H1 (cell line): ENCODE results near the gene NAIF1. TPM values are rescaled to one million over a fixed set of nuclear protein-coding genes. Genes with fewer than 3 reads are reported as not detected.

Experiments
- CTCF ChIA-PET: fragments of 300-600 bp; sonication (Branson Sonifier 250); formaldehyde crosslinking; loops from one replicate; lab custom pipeline; 2021; ENCODE audit not compliant: partially characterized antibody; lab: Charles Lee
- POLR2A ChIA-PET: fragments of 300-600 bp; sonication (Branson Sonifier 250); formaldehyde crosslinking; loops from one replicate; lab custom pipeline; 2021; ENCODE audit warnings: inconsistent platforms; ENCODE audit not compliant: partially characterized antibody; lab: Charles Lee
- DNase-seq, 2 experiments: peaks; one replicate each; pipeline versions ENCODE4 v3.0.0 to v3.0.0-alpha.2; 2010 to 2022; ENCODE audit warnings: low spot score in 2 of 2, low read depth in 1 of 2, mixed read lengths in 1 of 2
- FAIRE-seq: peaks from 2 replicates; lab custom pipeline; 2011; peaks lifted over from hg19 to GRCh38; lab: Jason Lieb, UNC
- H2AFZ ChIP-seq: 2 replicates; pipeline ENCODE4 v1.8.1; 2012; ENCODE audit warnings: low read length, inconsistent platforms
- H2AK5ac ChIP-seq: 2 replicates; pipeline ENCODE4 v1.6.1; 2013; ENCODE audit warnings: low read depth, low read length
- H2BK120ac ChIP-seq: replicated peaks from 2 replicates; pipeline ENCODE3; 2013; ENCODE audit warnings: low read depth, low read length, inconsistent platforms
- H2BK12ac ChIP-seq: 2 replicates; pipeline ENCODE4 v1.6.1; 2013; ENCODE audit warnings: low read depth, low read length
- H2BK15ac ChIP-seq: 2 replicates; pipeline ENCODE4 v1.6.1; 2013; ENCODE audit warnings: low read length
- H2BK20ac ChIP-seq: 2 replicates; pipeline ENCODE4 v1.6.1; 2013; ENCODE audit warnings: low read length
- H2BK5ac ChIP-seq: 2 replicates; pipeline ENCODE4 v1.6.1; 2013; ENCODE audit warnings: low read depth, low read length
- H3K14ac ChIP-seq: 2 replicates; pipeline ENCODE4 v1.6.1; 2013; ENCODE audit warnings: inconsistent platforms; ENCODE audit not compliant: insufficient read length
- H3K18ac ChIP-seq: 2 replicates; pipeline ENCODE4 v1.6.1; 2013; ENCODE audit warnings: low read length; ENCODE audit errors: extremely low read depth
- H3K23ac ChIP-seq: 2 replicates; pipeline ENCODE4 v1.6.1; 2013; ENCODE audit warnings: inconsistent platforms; ENCODE audit not compliant: insufficient read length
- H3K23me2 ChIP-seq: 2 replicates; pipeline ENCODE4 v1.6.1; 2013; ENCODE audit warnings: low read depth, low read length
- H3K27ac ChIP-seq: 2 replicates; pipeline ENCODE4 v1.6.1; 2011; ENCODE audit warnings: low read depth, low read length, inconsistent platforms
- H3K27me3 ChIP-seq, 4 experiments: replicated peaks in 1 of 4; 1 replicate in 1 of 4; 2 replicates in 3 of 4; pipeline versions ENCODE4 v1.6.1 to v1.8.1; 2011 to 2013; ENCODE audit warnings: low read length in 3 of 4, mild to moderate bottlenecking in 3 of 4, inconsistent platforms in 2 of 4, mixed read lengths in 2 of 4, moderate library complexity in 1 of 4; ENCODE audit not compliant: control insufficient read depth in 3 of 4, insufficient read depth in 3 of 4; ENCODE audit errors: extremely low read depth in 1 of 4
- H3K36me3 ChIP-seq, 4 experiments: 2 replicates each; pipeline versions ENCODE4 v1.6.1 to v1.8.1; 2011 to 2013; ENCODE audit warnings: mild to moderate bottlenecking in 4 of 4, low read length in 3 of 4, moderate library complexity in 2 of 4, control low read depth in 1 of 4, inconsistent platforms in 1 of 4; ENCODE audit not compliant: insufficient read depth in 4 of 4, control insufficient read depth in 2 of 4
- H3K4ac ChIP-seq: replicated peaks from 2 replicates; pipeline ENCODE3; 2013; ENCODE audit warnings: low read length, low read depth, mixed read lengths, inconsistent platforms; ENCODE audit not compliant: insufficient read length
- H3K4me1 ChIP-seq, 4 experiments: replicated peaks in 1 of 4; 1 replicate in 1 of 4; 2 replicates in 3 of 4; pipeline versions ENCODE4 v1.6.1 to v1.8.1; 2011 to 2013; ENCODE audit warnings: low read length in 3 of 4, inconsistent platforms in 2 of 4, mixed read lengths in 1 of 4; ENCODE audit not compliant: insufficient read depth in 4 of 4, control insufficient read depth in 3 of 4
- H3K4me2 ChIP-seq, 2 experiments: 2 replicates each; pipeline versions ENCODE4 v1.6.1 to v1.8.1; 2011 to 2013; ENCODE audit warnings: low read depth in 2 of 2, low read length in 2 of 2, control low read depth in 1 of 2, inconsistent platforms in 1 of 2, mild to moderate bottlenecking in 1 of 2; ENCODE audit not compliant: insufficient read depth in 1 of 2
- H3K4me3 ChIP-seq, 4 experiments: fragments of 200-600, 300-600 bp in 1 of 4; sonication (generic), shearing (Covaris generic), sonication (Bioruptor Twin) in 1 of 4; 2 replicates each; pipeline versions ENCODE4 v1.5.1 to v1.8.1; 2011 to 2016; ENCODE audit warnings: low read length in 4 of 4, low read depth in 3 of 4, control low read depth in 2 of 4, inconsistent platforms in 2 of 4, mild to moderate bottlenecking in 2 of 4, mixed read lengths in 1 of 4, moderate library complexity in 1 of 4; ENCODE audit not compliant: insufficient read depth in 2 of 4; ENCODE audit errors: extremely low read depth in 1 of 4
- H3K56ac ChIP-seq: replicated peaks from 2 replicates; pipeline ENCODE3; 2013; ENCODE audit warnings: low read depth, mild to moderate bottlenecking, mixed read lengths, low read length, inconsistent platforms; ENCODE audit not compliant: insufficient read length
- H3K79me1 ChIP-seq: 2 replicates; pipeline ENCODE4 v1.6.1; 2013; ENCODE audit warnings: low read depth, low read length, control low read depth
- H3K79me2 ChIP-seq, 2 experiments: 2 replicates each; pipeline versions ENCODE4 v1.6.1 to v1.8.1; 2012 to 2013; ENCODE audit warnings: low read length in 2 of 2, mild to moderate bottlenecking in 2 of 2, inconsistent platforms in 1 of 2; ENCODE audit not compliant: insufficient read depth in 2 of 2, control insufficient read depth in 1 of 2
- H3K9ac ChIP-seq, 4 experiments: replicated peaks in 1 of 4; 1 replicate in 1 of 4; 2 replicates in 3 of 4; pipeline versions ENCODE4 v1.6.1 to v1.8.1; 2011 to 2013; ENCODE audit warnings: low read depth in 3 of 4, low read length in 3 of 4, control low read depth in 2 of 4, mild to moderate bottlenecking in 2 of 4, moderate library complexity in 2 of 4, inconsistent platforms in 1 of 4; ENCODE audit errors: extremely low read depth in 1 of 4
- H3K9me3 ChIP-seq, 2 experiments: 2 replicates each; pipeline versions ENCODE4 v1.6.1 to v1.8.1; 2012 to 2013; ENCODE audit warnings: mild to moderate bottlenecking in 2 of 2, moderate library complexity in 2 of 2, control low read depth in 1 of 2, inconsistent platforms in 1 of 2, low read depth in 1 of 2, low read length in 1 of 2, mixed read lengths in 1 of 2; ENCODE audit not compliant: insufficient read depth in 2 of 2
- H4K20me1 ChIP-seq, 2 experiments: replicated peaks in 1 of 2; 2 replicates each; pipeline versions ENCODE3 to v1.8.1; 2011 to 2013; ENCODE audit warnings: inconsistent platforms in 2 of 2, low read length in 2 of 2, mild to moderate bottlenecking in 1 of 2; ENCODE audit not compliant: insufficient read depth in 2 of 2, control insufficient read depth in 1 of 2
- H4K5ac ChIP-seq: 2 replicates; pipeline ENCODE4 v1.6.1; 2013; ENCODE audit warnings: low read length, low read depth, mixed read lengths, inconsistent platforms; ENCODE audit not compliant: insufficient read length
- H4K8ac ChIP-seq: 2 replicates; pipeline ENCODE4 v1.8.0; 2013; ENCODE audit warnings: mild to moderate bottlenecking, moderate library complexity, low read length, inconsistent platforms; ENCODE audit not compliant: insufficient read depth; ENCODE audit errors: extremely low read depth
- H4K91ac ChIP-seq: replicated peaks from 2 replicates; pipeline ENCODE3; 2013; ENCODE audit warnings: low read length, mixed read lengths, inconsistent platforms; ENCODE audit not compliant: insufficient read length
- CEBPB ChIP-seq: IDR thresholded peaks from 2 replicates; pipeline ENCODE4 v1.6.1; 2012; ENCODE audit warnings: low read depth, low read length
- CHD1 ChIP-seq: IDR thresholded peaks from 2 replicates; pipeline ENCODE4 v1.6.1; 2012; ENCODE audit warnings: low read depth, low read length, improper control_type of control experiment
- CREB1 ChIP-seq: IDR thresholded peaks from 2 replicates; pipeline ENCODE4 v1.6.1; 2012; ENCODE audit warnings: inconsistent platforms
- KDM1A ChIP-seq: fragments of 200-600, 300-600 bp; sonication (generic); IDR thresholded peaks from 2 replicates; pipeline ENCODE4 v1.7.1; 2016; ENCODE audit warnings: mild to moderate bottlenecking, low read length, borderline replicate concordance
- MAFK ChIP-seq: IDR thresholded peaks from 2 replicates; pipeline ENCODE4 v1.6.1; 2012; ENCODE audit warnings: low read depth, mild to moderate bottlenecking, improper control_type of control experiment, low read length
- TAF7 ChIP-seq: optimal IDR thresholded peaks from 2 replicates; pipeline ENCODE3; 2011; ENCODE audit warnings: low read depth, mild to moderate bottlenecking, inconsistent platforms, low read length, moderate library complexity, borderline replicate concordance
- WGBS, 2 experiments: shearing (Covaris generic) in 1 of 2; methylation state at CpG; one replicate each; pipeline versions ENCODE4 v1.1.6 to v1.1.7; 2013 to 2015; ENCODE audit warnings: low lambda C conversion rate in 2 of 2, mixed read lengths in 2 of 2, inconsistent platforms in 1 of 2, low coverage in 1 of 2, missing lambda C conversion rate in 1 of 2; ENCODE audit not compliant: insufficient replicate concordance in 2 of 2, insufficient coverage in 1 of 2, insufficient read length in 1 of 2; ENCODE audit errors: extremely low coverage in 1 of 2, missing lambda C conversion rate in 1 of 2; 5-methylcytosine and 5-hydroxymethylcytosine counted together
- polyA plus RNA-seq, 7 experiments: library from polyadenylated mRNA; depleted of rRNA in 3 of 7; stranded (reverse) in 5 of 7; unstranded in 2 of 7; fragments of >200 nt in 5 of 7; fragments of 200-250 nt in 2 of 7; gene quantifications; 1 replicate in 5 of 7; 2 replicates in 1 of 7; 4 replicates in 1 of 7; pipeline versions ENCODE4 v1.2.1 to v1.2.3, GENCODE V29; 2011 to 2013; ENCODE audit warnings: missing spikeins in 2 of 7, mixed read lengths in 2 of 7
- total RNA-seq: library from RNA; stranded (reverse); fragmentation: NEBNext Ultra II Directional; extraction: Animal tissue kit (Norgen Biotek cat#: 25700); gene quantifications from 2 replicates; pipeline ENCODE4 v1.2.1, GENCODE V29; 2021

Gene NAIF1
- total and polyA plus RNA-seq, 2 of the 8 experiments (the other 6 are each of a cell fraction or from before 2014, with no cell fraction given): 8.7 to 9.0 TPM

- TF ChIP-seq CEBPB: 0 out of 2 replicates have a peak, but pooled peaks have one; percentile 21
- no peak for TF ChIP-seq CREB1
- 0 out of 2 replicates have a peak, but pooled peaks have one; percentile 28 for TF ChIP-seq KDM1A
- TF ChIP-seq TAF7: no peak
- TF ChIP-seq MAFK: no peak
- TF ChIP-seq CHD1: no peak
- no peak overlapping the region for H2BK5ac ChIP-seq
- H2BK120ac ChIP-seq: no peak overlapping the region
- H3K14ac ChIP-seq: no peak overlapping the region
- H3K18ac ChIP-seq: 0 out of 2 replicates have a peak overlapping the region, but pooled peaks have one; percentile 24
- H3K27ac ChIP-seq: no peak overlapping the region
- no peak overlapping the region for H3K4ac ChIP-seq
- no peaks in the 10 kb centered on the region for H3K4me1 ChIP-seq
- no peak overlapping the region for H3K23ac ChIP-seq
- no peak overlapping the region for H3K4me3 ChIP-seq
- no peak overlapping the region for H2AFZ ChIP-seq
- no peak overlapping the region for H4K5ac ChIP-seq
- CTCF ChIA-PET: interaction anchor here (0.9 to 38.5 kb wide), 9 partner anchors 8 to 162 kb away, joined by 3 to 825 read pairs (median 3); partner anchors contain the start of gene DPM2
- no peaks in the 10 kb centered on the region for H3K79me1 ChIP-seq
- 0 out of 2 replicates have a peak overlapping the region, but pooled peaks have one; percentile 16 for H2AK5ac ChIP-seq
- no peaks in the 10 kb centered on the region for H3K9me3 ChIP-seq
- no peaks in the 10 kb centered on the region for H3K27me3 ChIP-seq
- no peak overlapping the region for H2BK15ac ChIP-seq
- no peak overlapping the region for H4K91ac ChIP-seq
- no peaks in the 10 kb centered on the region for H3K23me2 ChIP-seq
- no peak overlapping the region for H3K9ac ChIP-seq
- no peaks in the 10 kb centered on the region for H3K36me3 ChIP-seq
- H3K56ac ChIP-seq: no peak overlapping the region
- POLR2A ChIA-PET: interaction anchor here (0.5 to 1.0 kb wide), 2 partner anchors 43 to 215 kb away, joined by 3 read pairs; no protein-coding TSS in a partner anchor
- H3K4me2 ChIP-seq: no peak overlapping the region
- no peak overlapping the region for H4K8ac ChIP-seq
- WGBS, 2 experiments: 90% methylated on average over 11 of the region's 11 CpGs; no CpG with 5 or more reads in 1 of the 2 experiments
- H2BK12ac ChIP-seq: 0 out of 2 replicates have a peak overlapping the region, but pooled peaks have one; percentile 90
- no peaks in the 10 kb centered on the region for H3K79me2 ChIP-seq
- no peak for FAIRE-seq
- no peak for DNase-seq
- no peaks in the 10 kb centered on the region for H4K20me1 ChIP-seq
- no peak overlapping the region; the same call in 1 of the 2 replicates for H2BK20ac ChIP-seq
Measured at GRCh38 chr9:128026773-128027541, 40.2 kb downstream of the NAIF1 start.
